Tibial nerve (tissue), 4 donors: ENCODE data around the gene PAPOLA. TPM values are rescaled to one million over a fixed set of nuclear protein-coding genes. Genes with fewer than 3 reads are reported as not detected.

Experiments
- DNase-seq, 2 donors: peaks; one replicate each; pipeline ENCODE4 v3.0.0-alpha.2; 2019; ENCODE audit warnings: low spot score in 2 of 2
- H3K27ac ChIP-seq, 4 donors: fragments of 200-600 bp; sonication (generic) in 3 of 4; one replicate each; pipeline ENCODE4 v1.5.1; 2017 to 2019; ENCODE audit warnings: mild to moderate bottlenecking in 1 of 4
- H3K27me3 ChIP-seq, 2 donors: fragments of 200-600 bp; sonication (generic) in 1 of 2; one replicate each; pipeline versions ENCODE4 v1.5.1 to v1.6.0; 2017 to 2019
- H3K36me3 ChIP-seq, 3 donors: fragments of 200-600 bp; sonication (generic); one replicate each; pipeline ENCODE4 v1.5.1; 2018 to 2019
- H3K4me1 ChIP-seq, 4 donors: fragments of 200-600 bp; sonication (generic) in 3 of 4; one replicate each; pipeline ENCODE4 v1.5.1; 2017 to 2019
- H3K4me3 ChIP-seq, 4 donors: fragments of 200-600 bp; sonication (generic) in 3 of 4; one replicate each; pipeline ENCODE4 v1.5.1; 2017 to 2019; ENCODE audit warnings: mild to moderate bottlenecking in 1 of 4, moderate library complexity in 1 of 4
- H3K9me3 ChIP-seq, 4 donors: fragments of 200-600 bp; sonication (generic) in 3 of 4; one replicate each; pipeline ENCODE4 v1.5.1; 2017 to 2019
- CTCF ChIP-seq, 5 experiments: fragments of 200-600 bp in 3 of 5; fragments of 450-650 bp in 2 of 5; sonication (generic) in 3 of 5; IDR thresholded peaks; one replicate each; pipeline ENCODE4 v1.5.1; 2016 to 2019; ENCODE audit warnings: antibody characterized with exemption in 5 of 5, mild to moderate bottlenecking in 3 of 5, moderate library complexity in 2 of 5
- EP300 ChIP-seq, 2 donors: sonication (generic); formaldehyde crosslinking; IDR thresholded peaks; one replicate each; pipeline ENCODE4 v1.6.1; 2017; ENCODE audit warnings: antibody characterized with exemption in 2 of 2, mild to moderate bottlenecking in 1 of 2
- POLR2A ChIP-seq, 2 donors: fragments of 450-650 bp; IDR thresholded peaks; one replicate each; pipeline ENCODE4 v1.6.1; 2017; ENCODE audit warnings: antibody characterized with exemption in 2 of 2, mild to moderate bottlenecking in 2 of 2, moderate library complexity in 2 of 2
- WGBS, 2 donors: methylation state at CpG; one replicate each; pipeline ENCODE4 v1.1.5; 2018; 5-methylcytosine and 5-hydroxymethylcytosine counted together
- total RNA-seq, 4 donors: library from RNA; depleted of rRNA; stranded (reverse); fragments of >200 nt; gene quantifications; one replicate each; pipeline ENCODE4 v1.1.0, GENCODE V29; 2016

PAPOLA gene
- total RNA-seq, 4 donors from 2014 or later = 129 to 141 (median 135) TPM

GRCh38 chr14:96574633-96575632 lies 72.8 kb downstream of the PAPOLA start:
- no peak for TF ChIP-seq EP300 (IDR thresholded peaks at IDR 0.05)
- no peak for TF ChIP-seq CTCF (IDR thresholded peaks at IDR 0.05)
- TF ChIP-seq POLR2A (IDR thresholded peaks at IDR 0.05) = no peak
- no peaks in the 10 kb centered on the region for H3K27me3 ChIP-seq
- no peak overlapping the region for H3K4me3 ChIP-seq
- H3K4me1 ChIP-seq = peaks cover 0 to 14% (median 3%) of the 10 kb centered on the region in 4 donors
- no peak for DNase-seq
- peaks cover 0 to 21% (median 0%) of the 10 kb centered on the region in 3 donors for H3K36me3 ChIP-seq
- H3K9me3 ChIP-seq = no peaks in the 10 kb centered on the region
- no peak overlapping the region for H3K27ac ChIP-seq
- 36 to 52% methylated on average over 6 of the region's 6 CpGs for WGBS, 2 donors

GRCh38 chr14:96576359-96576758 lies 74.2 kb downstream of the PAPOLA start:
- DNase-seq = no peak
- Histone ChIP-seq H3K4me3 (no peak overlapping the region), H3K4me1 (peaks cover 0 to 14% (median 3%) of the 10 kb centered on the region in 4 donors), H3K9me3 (no peaks in the 10 kb centered on the region), H3K27ac (no peak overlapping the region), H3K27me3 (no peaks in the 10 kb centered on the region), H3K36me3 (peaks cover 0 to 14% (median 0%) of the 10 kb centered on the region in 3 donors)
- TF ChIP-seq EP300 (IDR thresholded peaks at IDR 0.05) (no peak), CTCF (IDR thresholded peaks at IDR 0.05) (no peak), POLR2A (IDR thresholded peaks at IDR 0.05) (no peak)
- WGBS, 2 donors = 74 to 78% methylated on average over 6 of the region's 6 CpGs

- no peaks in the 10 kb centered on the region for H3K9me3 ChIP-seq
These were observed 74.8 kb downstream of the PAPOLA start for GRCh38 chr14:96576937-96577336.

GRCh38 chr14:96578619-96579018 lies 76.4 kb downstream of the PAPOLA start:
- no peaks in the 10 kb centered on the region for H3K9me3 ChIP-seq
- no peak overlapping the region for H3K27ac ChIP-seq
- H3K4me3 ChIP-seq = no peak overlapping the region
- WGBS, 2 donors = 83 to 84% methylated on average over 3 to 6 of the region's 6 CpGs
- TF ChIP-seq POLR2A (IDR thresholded peaks at IDR 0.05) = no peak
- TF ChIP-seq EP300 (IDR thresholded peaks at IDR 0.05) = no peak
- TF ChIP-seq CTCF (IDR thresholded peaks at IDR 0.05) = no peak
- DNase-seq = no peak
- no peaks in the 10 kb centered on the region for H3K36me3 ChIP-seq
- peaks cover 0 to 14% (median 3%) of the 10 kb centered on the region in 4 donors for H3K4me1 ChIP-seq
- peaks cover 0 to 4% of the 10 kb centered on the region in 2 donors for H3K27me3 ChIP-seq

More at GRCh38 chr14:96576937-96577336, 74.8 kb downstream of the PAPOLA start:
- 61 to 71% methylated on average over 3 of the region's 3 CpGs for WGBS, 2 donors
- no peaks in the 10 kb centered on the region for H3K27me3 ChIP-seq
- no peak for DNase-seq
- no peak for TF ChIP-seq CTCF (IDR thresholded peaks at IDR 0.05)
- no peak overlapping the region for H3K4me3 ChIP-seq
- no peak overlapping the region for H3K27ac ChIP-seq
- H3K4me1 ChIP-seq = peaks cover 0 to 14% (median 3%) of the 10 kb centered on the region in 4 donors
- H3K36me3 ChIP-seq = peaks cover 0 to 13% (median 0%) of the 10 kb centered on the region in 3 donors

- no peak overlapping the region for H3K27ac ChIP-seq
- H3K4me1 ChIP-seq = peaks cover 0 to 9% (median 3%) of the 10 kb centered on the region in 4 donors
- no peak overlapping the region for H3K4me3 ChIP-seq
- no peaks in the 10 kb centered on the region for H3K9me3 ChIP-seq
- 85 to 90% methylated on average over 6 of the region's 6 CpGs for WGBS, 2 donors
- DNase-seq = no peak
- H3K27me3 ChIP-seq = peaks cover 0 to 11% of the 10 kb centered on the region in 2 donors
- no peak for TF ChIP-seq POLR2A (IDR thresholded peaks at IDR 0.05)
- no peak for TF ChIP-seq CTCF (IDR thresholded peaks at IDR 0.05)
- no peak for TF ChIP-seq EP300 (IDR thresholded peaks at IDR 0.05)
- H3K36me3 ChIP-seq = no peaks in the 10 kb centered on the region
These were observed 77.2 kb downstream of the PAPOLA start for GRCh38 chr14:96579358-96579757.
